GM19099 (cell line): Measurements from ENCODE around the gene TREM2.

Source experiments
- POLR2A ChIP-seq: IDR thresholded peaks from 3 replicates; pipeline ENCODE4 v1.6.1; 2011; ENCODE audit warnings: low read depth; ENCODE audit not compliant: insufficient read length; ENCODE audit errors: extremely low read depth

The TREM2 gene

GRCh38 chr6:41167173-41167963 lies 4.5 kb upstream of the TREM2 start:
- no peak for TF ChIP-seq POLR2A

GRCh38 chr6:41164551-41165120 lies 1.7 kb upstream of the TREM2 start:
- TF ChIP-seq POLR2A: no peak

GRCh38 chr6:41163419-41163717 lies 452 bp upstream of the TREM2 start:
- TF ChIP-seq POLR2A: no peak

DNA sequence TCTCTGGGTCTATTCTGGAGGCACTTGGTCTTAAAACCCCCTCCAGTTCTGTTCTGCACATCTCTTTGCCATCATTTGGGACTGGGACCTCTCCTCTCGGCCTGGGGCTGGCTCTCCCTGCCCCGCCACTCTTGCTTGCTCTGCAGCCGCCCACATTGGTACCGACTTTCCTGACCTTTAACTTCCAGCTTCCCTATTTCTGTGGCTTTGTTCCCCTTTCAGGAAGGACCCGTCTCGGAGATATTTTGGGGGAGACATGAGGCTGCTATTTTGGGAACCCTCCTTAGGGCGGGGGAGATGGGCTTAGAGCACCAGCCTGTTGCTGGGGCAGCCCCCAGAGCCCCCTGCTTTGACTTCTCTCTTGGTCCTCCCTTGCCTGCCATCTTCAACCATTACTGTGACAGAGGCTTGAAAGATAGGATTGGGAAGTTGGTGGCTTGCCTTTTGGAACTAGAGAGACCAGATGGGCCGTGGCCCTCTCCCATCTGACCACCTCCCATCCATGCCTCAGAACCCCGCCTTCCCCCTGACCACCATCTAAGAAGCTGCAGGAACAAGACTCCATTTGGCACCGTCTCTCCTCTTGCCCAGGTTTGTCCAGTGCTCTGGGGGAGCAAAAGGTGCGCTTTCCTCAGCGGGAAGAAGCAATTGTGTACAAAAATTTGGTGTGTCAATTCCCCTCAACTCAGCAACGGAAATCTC lies 914 bp downstream of the TREM2 start:
- no peak for TF ChIP-seq POLR2A

DNA sequence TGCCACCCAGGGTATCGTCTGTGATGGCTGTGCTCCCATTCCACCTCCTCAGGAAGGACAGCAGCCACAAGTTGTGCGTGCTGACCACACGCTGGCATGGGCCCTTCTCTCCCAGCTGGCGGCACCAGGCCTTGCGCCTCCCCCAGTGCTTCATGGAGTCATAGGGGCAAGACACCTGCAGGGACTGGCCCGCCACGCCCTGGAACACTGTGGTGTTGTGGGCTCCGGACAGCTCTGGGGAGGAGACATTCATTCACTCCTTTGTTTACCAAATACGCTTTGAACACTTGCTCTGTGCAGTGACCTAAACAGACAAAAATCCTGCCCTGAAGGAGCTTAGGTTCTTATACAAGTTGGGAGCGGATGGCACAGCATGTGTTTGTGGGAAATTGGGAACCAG lies 1.5 kb downstream of the TREM2 start:
- TF ChIP-seq POLR2A: no peak

DNA sequence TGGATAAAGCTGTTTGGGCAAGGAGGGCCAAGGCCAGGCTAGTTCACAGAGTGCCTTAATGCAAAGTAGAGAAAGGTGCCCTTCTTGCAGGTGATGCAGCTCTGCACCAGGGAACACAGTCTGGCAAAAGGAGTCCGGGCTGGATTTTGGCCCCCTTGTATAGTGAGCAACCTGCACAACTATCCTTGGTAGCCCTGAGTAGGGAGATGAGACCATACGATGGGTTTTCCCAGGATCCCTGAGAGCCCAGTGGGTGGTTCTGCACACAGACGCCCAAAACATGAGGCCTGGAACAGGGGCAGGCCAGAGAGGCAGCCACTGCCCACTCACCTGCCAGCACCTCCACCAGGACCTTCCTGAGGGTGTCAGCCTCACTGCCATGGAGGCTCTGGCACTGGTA lies 2.0 kb downstream of the TREM2 start:
- no peak for TF ChIP-seq POLR2A

GRCh38 chr6:41159415-41160082 lies 3.4 kb downstream of the TREM2 start:
- no peak for TF ChIP-seq POLR2A

GRCh38 chr6:41157323-41157722 lies 5.6 kb downstream of the TREM2 start:
- no peak for TF ChIP-seq POLR2A

- TF ChIP-seq POLR2A: no peak
Measured at GRCh38 chr6:41156771-41157170, 6.1 kb downstream of the TREM2 start.

GRCh38 chr6:41156001-41156400 lies 6.9 kb downstream of the TREM2 start:
- no peak for TF ChIP-seq POLR2A

GRCh38 chr6:41155132-41155805 lies 7.6 kb downstream of the TREM2 start:
- no peak for TF ChIP-seq POLR2A

DNA sequence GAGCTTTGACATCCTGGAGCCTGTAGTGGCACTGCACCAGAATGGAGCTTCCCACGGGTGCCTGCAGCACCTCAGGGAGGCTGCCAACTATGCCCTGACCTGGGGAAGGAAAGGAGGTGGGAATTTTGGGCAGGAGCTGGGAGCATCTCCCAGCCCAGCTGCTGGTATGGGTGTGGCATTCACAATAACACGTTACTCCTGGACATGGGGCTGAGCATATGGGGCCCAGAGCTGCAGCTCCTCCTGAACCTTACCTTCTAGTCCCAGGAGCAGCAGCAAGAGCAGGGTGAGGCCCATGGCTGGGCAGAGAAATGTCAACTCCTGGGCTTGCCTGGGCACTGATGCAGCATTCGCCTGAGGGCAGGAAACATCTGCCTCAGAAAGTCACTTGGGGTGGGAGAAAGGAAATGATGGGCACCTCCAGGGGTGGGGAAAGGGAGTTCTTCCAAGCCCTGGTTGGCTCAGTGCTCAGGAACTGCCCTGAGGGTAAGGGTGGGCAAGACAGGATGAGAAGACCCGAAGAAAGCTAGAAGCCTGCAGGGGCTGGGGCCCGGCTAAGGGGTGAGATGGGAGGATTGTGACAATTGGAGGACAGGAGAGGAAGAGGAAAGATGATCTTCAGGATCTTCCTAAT lies 8.8 kb downstream of the TREM2 start, which contains the start of gene TREML1:
TSS of gene TREML1 (minus strand) at position 356 of the 634 bp plus-strand sequence. CDS start at position 297, 59 bp downstream.
- no peak for TF ChIP-seq POLR2A

- no peak for TF ChIP-seq POLR2A
Measured at GRCh38 chr6:41153451-41153850, 9.5 kb downstream of the TREM2 start.

DNA sequence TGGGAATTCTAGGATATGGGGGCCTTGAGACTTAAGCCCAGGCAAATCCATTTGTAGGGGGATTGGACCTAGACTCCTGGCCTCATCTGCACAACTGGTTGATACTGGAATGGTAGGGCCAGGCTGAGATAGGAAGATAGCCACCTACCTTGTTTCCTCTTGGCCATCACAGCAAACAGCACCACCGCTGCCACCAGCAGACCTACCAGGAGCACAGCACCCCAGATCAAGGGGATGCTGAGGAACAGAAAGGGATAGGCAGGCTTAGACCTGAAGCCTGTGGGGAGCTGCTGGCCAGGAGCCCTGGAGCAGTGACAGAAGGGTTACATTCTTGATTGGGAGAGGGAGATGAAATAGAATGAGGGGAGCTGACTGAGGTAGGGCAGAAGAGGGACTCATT lies 12.2 kb downstream of the TREM2 start:
- TF ChIP-seq POLR2A: no peak
